ENCODE data around the gene DYNAP.
A peak's percentile ranks its signal among the peaks of the same experiment; 100 is the strongest.

DYNAP gene

DNA sequence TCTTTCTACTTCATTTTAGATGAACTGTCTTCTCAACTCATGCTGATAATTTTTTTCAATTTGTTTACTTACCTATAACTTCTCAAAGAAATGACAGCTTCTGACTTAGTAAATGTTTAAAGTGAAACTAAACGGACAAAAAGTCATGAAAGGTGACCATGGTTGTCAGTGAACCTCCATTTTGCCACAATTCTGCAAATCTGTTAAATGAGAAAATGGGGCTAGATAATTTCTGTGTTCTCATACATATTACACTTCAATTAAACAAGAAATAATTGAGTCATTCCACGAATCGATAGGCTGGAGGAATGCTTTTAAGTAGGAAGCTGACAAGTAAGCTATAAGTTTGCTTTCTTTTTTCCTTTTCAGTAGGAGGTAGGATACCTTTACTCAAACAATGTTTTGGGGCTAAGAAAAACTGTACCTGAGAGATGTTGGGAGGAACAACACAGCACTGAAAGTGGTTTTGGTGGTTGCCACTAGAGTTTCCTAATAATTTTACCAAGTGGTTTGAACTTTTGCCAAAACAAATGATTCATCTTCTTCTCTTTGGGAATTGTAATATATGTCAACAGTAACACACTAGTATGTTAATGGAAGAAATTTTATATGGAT lies 17.1 kb downstream of the DYNAP start:
- Mint-ChIP-seq H3K4me1 (no peaks in the 10 kb centered on the region), H3K27ac (no peak overlapping the region), H3K36me3 (no peaks in the 10 kb centered on the region), H3K4me3 (no peak overlapping the region), H3K27me3 (peaks cover 4% of the 10 kb centered on the region), H3K9me3 (no peaks in the 10 kb centered on the region)
- ATAC-seq (ENCODE audit: low read depth) = no peak
- no peak for DNase-seq (ENCODE audit: low spot score in 2 of 2)

DNA sequence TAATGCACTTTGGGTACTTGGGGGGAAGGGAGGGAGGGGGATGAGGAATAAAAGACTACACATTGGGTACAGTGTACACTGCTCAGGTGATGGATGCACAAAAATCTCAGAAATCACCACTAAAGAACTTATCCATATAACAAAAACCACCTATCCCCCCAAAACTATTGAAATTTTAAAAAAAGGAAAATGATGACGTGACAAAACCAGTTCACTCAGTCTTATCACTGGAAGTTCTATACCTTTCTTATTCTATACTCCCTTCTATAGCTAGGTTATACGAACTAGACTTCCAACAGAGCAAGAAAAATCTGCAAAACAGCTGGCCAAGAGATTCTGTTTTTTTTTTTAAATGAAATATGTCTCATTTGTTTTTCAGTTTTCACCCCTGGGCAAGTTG lies 20.8 kb downstream of the DYNAP start:
- no peaks in the 10 kb centered on the region for H3K9me3 Mint-ChIP-seq
- peaks cover 5% of the 10 kb centered on the region for H3K4me1 Mint-ChIP-seq
- no peak overlapping the region for H3K27ac Mint-ChIP-seq
- H3K36me3 Mint-ChIP-seq = no peaks in the 10 kb centered on the region
- peaks cover 4% of the 10 kb centered on the region for H3K27me3 Mint-ChIP-seq
- H3K4me3 Mint-ChIP-seq = no peak overlapping the region
- DNase-seq (ENCODE audit: low spot score in 2 of 2) (no peak), ATAC-seq (ENCODE audit: low read depth) (no peak)

DNA sequence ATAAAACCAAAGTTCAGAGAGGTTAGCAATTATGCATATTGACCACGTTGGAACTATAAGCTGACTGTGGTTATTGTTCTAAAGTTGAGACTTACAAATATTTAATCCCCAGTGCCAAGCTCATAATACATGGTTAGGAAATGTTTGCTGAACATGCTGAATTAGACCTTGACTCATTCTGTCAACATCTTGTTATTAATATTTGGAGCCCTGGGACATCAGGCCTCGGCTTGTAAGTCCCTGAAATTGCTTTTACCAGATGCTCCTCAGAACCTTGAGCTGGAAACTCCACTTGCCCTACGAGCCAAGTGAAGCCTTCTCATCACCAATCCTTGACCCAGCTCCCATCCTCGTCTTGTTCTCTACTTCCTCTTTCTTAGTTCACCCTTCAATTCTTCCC lies 21.2 kb downstream of the DYNAP start:
- peaks cover 6% of the 10 kb centered on the region for H3K4me1 Mint-ChIP-seq
- no peak overlapping the region for H3K4me3 Mint-ChIP-seq
- DNase-seq (ENCODE audit: low spot score in 2 of 2) (no peak), ATAC-seq (ENCODE audit: low read depth) (no peak)
- H3K27ac Mint-ChIP-seq = no peak overlapping the region
- H3K36me3 Mint-ChIP-seq = no peaks in the 10 kb centered on the region
- H3K9me3 Mint-ChIP-seq = no peaks in the 10 kb centered on the region
- H3K27me3 Mint-ChIP-seq = peaks cover 4% of the 10 kb centered on the region

DNA sequence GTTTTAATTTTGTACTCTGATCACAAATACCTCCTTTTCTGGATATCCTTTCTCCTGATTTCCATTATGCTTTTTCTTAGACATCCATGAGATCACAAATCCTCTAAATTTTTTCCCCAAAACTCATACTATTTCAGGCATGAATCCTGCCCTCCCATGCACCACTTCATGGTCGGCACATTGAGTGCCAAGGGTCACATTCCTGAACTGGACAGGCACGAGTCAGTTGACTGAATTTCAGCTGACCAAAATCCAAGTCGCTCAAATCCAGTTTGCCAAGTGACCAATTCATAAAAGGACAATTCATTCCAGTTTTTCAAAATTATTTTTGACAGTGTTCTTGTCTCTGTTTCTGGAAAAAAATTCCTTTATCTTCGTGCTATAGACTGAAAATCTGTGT lies 22.1 kb downstream of the DYNAP start:
- ATAC-seq (ENCODE audit: low read depth) (no peak), DNase-seq (ENCODE audit: low spot score in 2 of 2) (no peak)
- no peaks in the 10 kb centered on the region for H3K9me3 Mint-ChIP-seq
- H3K27me3 Mint-ChIP-seq = peaks cover 4% of the 10 kb centered on the region
- H3K27ac Mint-ChIP-seq = no peak overlapping the region
- peaks cover 6% of the 10 kb centered on the region for H3K4me1 Mint-ChIP-seq
- H3K36me3 Mint-ChIP-seq = no peaks in the 10 kb centered on the region
- H3K4me3 Mint-ChIP-seq = no peak overlapping the region

DNA sequence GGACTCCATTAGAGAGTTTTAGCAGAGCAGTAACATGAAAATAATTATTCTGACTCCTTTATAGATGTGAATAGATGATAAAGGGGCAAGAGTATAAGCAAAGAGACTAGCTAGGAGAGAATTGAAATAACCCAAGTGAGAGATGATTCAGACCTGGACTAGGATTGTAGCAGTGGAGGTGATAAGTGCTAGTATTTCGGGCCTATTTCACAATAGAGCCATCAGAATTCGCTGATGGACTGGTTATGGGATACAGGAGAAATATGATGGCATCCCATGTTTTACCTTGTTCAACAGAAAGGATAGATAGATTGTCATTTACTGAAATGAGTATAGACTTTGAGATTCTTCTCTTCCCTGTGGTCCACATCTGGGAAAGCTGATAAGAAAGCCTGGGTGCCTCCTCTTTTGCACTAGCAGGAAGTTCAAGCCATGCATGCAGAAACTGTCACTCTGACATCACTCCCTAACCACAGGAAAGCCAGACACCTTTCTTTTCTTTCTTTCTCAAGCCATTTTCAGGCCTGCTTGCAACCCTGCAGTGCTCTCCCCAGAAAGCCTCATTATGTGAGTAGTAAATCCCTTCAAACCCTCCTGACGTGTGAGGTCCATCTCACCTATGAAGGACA lies 25.3 kb downstream of the DYNAP start:
- H3K4me1 Mint-ChIP-seq = peaks cover 6% of the 10 kb centered on the region
- no peak for ATAC-seq (ENCODE audit: low read depth)
- no peaks in the 10 kb centered on the region for H3K36me3 Mint-ChIP-seq
- H3K4me3 Mint-ChIP-seq = no peak overlapping the region
- peaks cover 2% of the 10 kb centered on the region for H3K9me3 Mint-ChIP-seq
- no peak for DNase-seq (ENCODE audit: low spot score in 2 of 2)
- peaks cover 8% of the 10 kb centered on the region for H3K27me3 Mint-ChIP-seq
- peak overlapping the region; percentile 35 for H3K27ac Mint-ChIP-seq

DNA sequence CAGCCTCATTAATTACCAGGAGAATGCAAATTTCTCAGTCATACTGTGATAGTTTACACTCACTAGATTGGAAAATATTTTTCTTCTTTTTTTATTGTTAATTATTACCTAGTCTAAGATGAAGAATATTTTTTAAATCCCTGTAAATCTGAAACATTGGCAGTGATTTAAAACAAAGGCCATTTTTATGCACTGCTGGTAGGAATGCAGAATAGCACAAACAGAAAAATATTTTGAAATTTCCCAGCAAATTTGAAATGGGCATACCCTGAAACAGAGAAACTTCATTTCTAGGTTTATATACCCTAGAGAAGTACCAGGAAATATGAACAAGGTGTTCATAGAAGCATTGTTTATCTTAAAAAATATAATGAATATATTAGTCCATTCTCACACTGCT lies 31.0 kb downstream of the DYNAP start:
- H3K4me1 Mint-ChIP-seq = no peaks in the 10 kb centered on the region
- no peak overlapping the region for H3K4me3 Mint-ChIP-seq
- no peak for ATAC-seq (ENCODE audit: low read depth)
- H3K27me3 Mint-ChIP-seq = peaks cover 6% of the 10 kb centered on the region
- no peak for DNase-seq (ENCODE audit: low spot score in 2 of 2)
- no peak overlapping the region for H3K27ac Mint-ChIP-seq
- H3K36me3 Mint-ChIP-seq = no peaks in the 10 kb centered on the region
- H3K9me3 Mint-ChIP-seq = peaks cover 6% of the 10 kb centered on the region

DNA sequence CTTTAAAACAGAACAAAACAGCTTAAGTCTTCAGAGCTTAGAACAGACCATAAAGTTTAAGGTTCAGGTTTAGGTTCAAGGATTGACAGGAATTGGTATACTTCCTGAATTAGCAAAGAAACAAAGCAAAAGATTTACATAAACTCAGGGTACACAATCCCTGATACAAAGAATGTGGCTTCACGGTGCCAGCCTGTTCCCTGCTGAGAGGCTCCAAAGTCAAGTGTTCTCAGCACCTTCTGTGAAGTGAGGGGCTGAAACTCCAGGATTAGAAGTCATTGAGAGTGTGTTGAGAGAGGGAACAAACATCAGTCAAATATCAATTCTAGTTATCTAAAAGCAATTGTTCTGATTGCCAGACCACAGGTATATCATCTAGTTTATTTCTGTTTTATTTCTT lies 35.7 kb downstream of the DYNAP start:
- DNase-seq (ENCODE audit: low spot score in 2 of 2) (no peak), ATAC-seq (ENCODE audit: low read depth) (no peak)
- Mint-ChIP-seq H3K4me3 (no peak overlapping the region), H3K9me3 (peaks cover 9% of the 10 kb centered on the region), H3K36me3 (no peaks in the 10 kb centered on the region), H3K27ac (no peak overlapping the region), H3K4me1 (no peaks in the 10 kb centered on the region), H3K27me3 (peaks cover 2% of the 10 kb centered on the region)

DNA sequence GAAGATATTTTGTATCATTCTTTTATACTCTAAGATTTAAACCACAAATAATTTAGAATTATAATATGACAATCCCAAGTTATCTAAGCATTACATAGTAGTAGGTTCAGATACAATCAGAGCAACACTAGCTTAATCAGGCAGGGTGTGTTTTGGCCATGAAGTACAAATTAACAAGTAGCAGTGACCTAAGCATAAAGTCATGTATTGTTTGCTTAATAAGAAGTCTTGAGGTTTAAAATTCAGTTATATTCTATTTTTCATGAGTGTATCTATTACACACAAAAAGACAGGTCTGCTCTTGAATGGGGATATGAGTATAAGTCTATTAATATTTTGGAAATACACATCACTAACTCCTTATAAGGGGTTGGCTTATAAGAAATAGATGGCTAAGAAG lies 39.9 kb downstream of the DYNAP start:
- H3K9me3 Mint-ChIP-seq = peaks cover 5% of the 10 kb centered on the region
- no peak overlapping the region for H3K4me3 Mint-ChIP-seq
- H3K36me3 Mint-ChIP-seq = no peaks in the 10 kb centered on the region
- ATAC-seq (ENCODE audit: low read depth) (no peak), DNase-seq (ENCODE audit: low spot score in 2 of 2) (no peak)
- no peak overlapping the region for H3K27ac Mint-ChIP-seq
- H3K4me1 Mint-ChIP-seq = no peaks in the 10 kb centered on the region
- H3K27me3 Mint-ChIP-seq = peaks cover 5% of the 10 kb centered on the region

DNA sequence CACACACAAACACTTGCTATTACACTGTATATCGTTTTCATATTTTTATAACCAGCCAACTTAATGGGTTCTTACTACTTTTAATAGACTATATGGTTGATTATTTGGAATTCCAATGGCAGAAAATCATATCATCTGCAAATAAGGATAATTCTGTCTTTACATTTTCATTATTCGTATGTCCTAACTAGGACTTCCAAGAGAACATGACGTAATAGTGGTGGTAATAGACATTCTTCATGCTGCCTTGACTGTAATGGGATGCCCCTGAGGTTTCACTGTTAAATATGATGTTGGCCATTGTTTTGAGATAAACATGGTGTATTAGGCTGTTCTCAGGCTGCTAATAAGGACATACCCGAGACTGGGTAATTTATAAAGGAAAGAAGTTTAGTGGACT lies 45.2 kb downstream of the DYNAP start:
- no peak overlapping the region for H3K27ac Mint-ChIP-seq

DNA sequence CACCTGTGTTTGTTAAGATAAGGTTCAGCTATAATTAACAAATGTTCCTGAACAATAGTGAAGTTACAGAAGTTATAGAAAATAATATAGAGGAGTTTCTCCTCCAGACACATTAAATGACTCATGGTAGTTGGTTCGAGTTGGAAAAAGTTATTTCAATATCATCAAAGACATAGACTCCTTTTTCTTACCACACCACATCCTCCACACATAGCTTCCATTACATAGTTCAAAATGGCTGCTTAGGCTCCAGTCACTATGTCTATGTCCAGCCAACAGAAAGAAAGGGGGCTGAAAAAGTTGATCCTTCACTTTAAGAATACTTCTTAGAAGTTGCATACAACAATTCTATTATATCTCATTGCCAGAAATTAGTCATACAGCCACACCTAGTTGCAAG lies 50.7 kb downstream of the DYNAP start:
- DNase-seq (ENCODE audit: low spot score in 2 of 2) (no peak), ATAC-seq (ENCODE audit: low read depth) (no peak)
- H3K4me3 Mint-ChIP-seq = no peak overlapping the region
- H3K4me1 Mint-ChIP-seq = no peaks in the 10 kb centered on the region
- peaks cover 8% of the 10 kb centered on the region for H3K27me3 Mint-ChIP-seq
- H3K9me3 Mint-ChIP-seq = no peaks in the 10 kb centered on the region
- no peak overlapping the region for H3K27ac Mint-ChIP-seq
- no peaks in the 10 kb centered on the region for H3K36me3 Mint-ChIP-seq

More for the DNA sequence above, 45.2 kb downstream of the DYNAP start:
- Mint-ChIP-seq H3K9me3 (no peaks in the 10 kb centered on the region), H3K36me3 (no peaks in the 10 kb centered on the region), H3K4me1 (no peaks in the 10 kb centered on the region), H3K27me3 (peaks cover 6% of the 10 kb centered on the region), H3K4me3 (no peak overlapping the region)
- ATAC-seq (ENCODE audit: low read depth) (no peak), DNase-seq (ENCODE audit: low spot score in 2 of 2) (no peak)

DNA sequence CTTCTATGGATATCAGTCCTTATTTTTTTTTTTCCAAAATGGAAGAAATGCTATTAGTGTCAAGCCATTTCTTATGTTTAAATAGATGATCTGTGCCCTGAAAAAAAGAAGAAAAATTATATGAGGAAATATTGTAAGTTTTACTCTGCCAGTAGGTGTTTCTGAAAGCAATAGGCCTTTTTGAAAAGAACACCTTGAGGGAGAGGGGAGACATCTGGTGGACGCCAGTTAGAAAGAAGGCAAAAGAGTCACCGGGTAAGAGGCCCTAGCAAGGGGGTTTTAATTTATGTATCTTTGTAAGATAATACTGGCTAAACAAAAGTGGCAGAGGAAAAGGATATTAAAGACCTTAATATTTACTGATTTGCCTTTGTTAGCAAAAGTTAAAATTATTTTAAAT lies 56.1 kb downstream of the DYNAP start:
- no peak for ATAC-seq (ENCODE audit: low read depth)
- no peak overlapping the region for H3K4me3 Mint-ChIP-seq
- H3K9me3 Mint-ChIP-seq = no peaks in the 10 kb centered on the region
- no peaks in the 10 kb centered on the region for H3K4me1 Mint-ChIP-seq
- H3K36me3 Mint-ChIP-seq = no peaks in the 10 kb centered on the region
- peaks cover 9% of the 10 kb centered on the region for H3K27me3 Mint-ChIP-seq
- no peak overlapping the region for H3K27ac Mint-ChIP-seq
- DNase-seq (ENCODE audit: low spot score in 2 of 2) = no peak

Measured in memory B cell (primary cell).